ENCODE data around the gene ATOSA.

GRCh38 chr15:52727815-52728214, 48.6 kb upstream of the ATOSA start:
- no peak for TF ChIP-seq TAF1 (IDR thresholded peaks at IDR 0.05; ENCODE audit: low read depth)
- no peak for TF ChIP-seq CEBPB (IDR thresholded peaks at IDR 0.05)
- no peak for TF ChIP-seq MAX (IDR thresholded peaks at IDR 0.05)
- TF ChIP-seq REST (IDR thresholded peaks at IDR 0.05; ENCODE audit: low read depth): no peak
- no peak for TF ChIP-seq ZBTB7A (IDR thresholded peaks at IDR 0.05; ENCODE audit: low read depth)
- no peak for TF ChIP-seq EP300 (IDR thresholded peaks at IDR 0.05; ENCODE audit: borderline replicate concordance)
- no peak for TF ChIP-seq CREB1 (IDR thresholded peaks at IDR 0.05; ENCODE audit: low read depth)
- TF ChIP-seq TCF12 (IDR thresholded peaks at IDR 0.05; ENCODE audit: low read depth): no peak
- no peak for TF ChIP-seq EGR1 (IDR thresholded peaks at IDR 0.05)
- no peak for TF ChIP-seq YY1 (IDR thresholded peaks at IDR 0.05; ENCODE audit: low read depth)
